PC-9 (cell line): Measurements from ENCODE around the gene OAT. TPM values are rescaled to one million over a fixed set of nuclear protein-coding genes. Genes with fewer than 3 reads are reported as not detected.

Source experiments
- BruUV-seq: library from RNA; stranded (reverse); fragments of 400-500 nt; replicated peaks from 2 replicates; lab custom pipeline; 2021; lab: Mats Ljungman, UMichigan
- CTCF ChIA-PET: fragments of 300-600 bp; sonication (Branson Sonifier 250); formaldehyde crosslinking; loops from one replicate; lab custom pipeline; 2022; ENCODE audit warnings: antibody characterized with exemption; lab: Charles Lee
- POLR2A ChIA-PET: fragments of 300-600 bp; sonication (Branson Sonifier 250); formaldehyde crosslinking; loops from one replicate; lab custom pipeline; 2022; ENCODE audit warnings: antibody characterized with exemption; ENCODE audit not compliant: unreplicated experiment; lab: Charles Lee
- DNase-seq, 2 experiments: peaks; one replicate each; pipeline versions ENCODE4 v3.0.0 to v3.0.0-alpha.2; 2015 to 2022; ENCODE audit warnings: mixed read lengths in 1 of 2
- H2AFZ ChIP-seq: fragments of 200-600 bp; sonication (generic); 2 replicates; pipeline ENCODE4 v1.8.1; 2017; ENCODE audit warnings: antibody characterized with exemption
- H3F3A ChIP-seq: fragments of 200-600 bp; sonication (generic); 2 replicates; pipeline ENCODE4 v1.8.1; 2017; ENCODE audit warnings: antibody characterized with exemption, mild to moderate bottlenecking, low read depth; ENCODE audit not compliant: insufficient read depth
- H3K27ac ChIP-seq: fragments of 200-600 bp; sonication (generic); 2 replicates; pipeline ENCODE4 v1.6.1; 2016; ENCODE audit warnings: mixed run types
- H3K27me3 ChIP-seq: fragments of 200-600 bp; sonication (generic); 2 replicates; pipeline ENCODE4 v1.6.1; 2016; ENCODE audit warnings: low read depth, mixed run types; ENCODE audit not compliant: insufficient read depth
- H3K36me3 ChIP-seq: fragments of 200-600 bp; sonication (generic); 2 replicates; pipeline ENCODE4 v1.6.1; 2016; ENCODE audit warnings: low read depth, mixed run types
- H3K4me1 ChIP-seq: fragments of 200-600 bp; sonication (generic); replicated peaks from 2 replicates; pipeline ENCODE4 v1.6.1; 2016; ENCODE audit warnings: mixed run types; ENCODE audit not compliant: insufficient read depth
- H3K4me2 ChIP-seq: fragments of 200-600 bp; sonication (generic); 2 replicates; pipeline ENCODE4 v1.6.1; 2017; ENCODE audit warnings: mixed run types
- H3K4me3 ChIP-seq: fragments of 200-600 bp; sonication (generic); 2 replicates; pipeline ENCODE4 v1.6.1; 2016; ENCODE audit warnings: mixed run types
- H3K79me2 ChIP-seq: fragments of 200-600 bp; sonication (generic); 2 replicates; pipeline ENCODE4 v1.6.1; 2017; ENCODE audit warnings: low read depth, mixed run types
- H3K9me2 ChIP-seq: fragments of 200-600 bp; sonication (generic); 2 replicates; pipeline ENCODE4 v1.8.1; 2017; ENCODE audit warnings: mild to moderate bottlenecking; ENCODE audit not compliant: insufficient read depth
- H3K9me3 ChIP-seq: fragments of 200-600 bp; sonication (generic); 2 replicates; pipeline ENCODE4 v1.8.1; 2016; ENCODE audit warnings: low read depth; ENCODE audit not compliant: insufficient read depth
- H4K20me1 ChIP-seq: fragments of 200-600 bp; sonication (generic); 2 replicates; pipeline ENCODE4 v1.8.1; 2017; ENCODE audit not compliant: insufficient read depth
- EZH2 ChIP-seq: fragments of 200-600 bp; sonication (generic); IDR thresholded peaks from 2 replicates; pipeline ENCODE4 v1.8.0; 2017; ENCODE audit warnings: antibody characterized with exemption, low read depth
- intact Hi-C: fragments of 100-400 bp; cut with micrococcal nuclease; formaldehyde crosslinking; loops from one replicate; pipeline ENCODE4 v1.10.0; 2022; ENCODE audit not compliant: unreplicated experiment
- total RNA-seq: library from RNA; stranded (reverse); gene quantifications from 2 replicates; pipeline ENCODE4 v1.2.3, GENCODE V29; 2021
- TF ChIP-seq, protein P1 (sequence below): fragments of 200-600 bp; sonication (generic); conservative IDR thresholded peaks from 2 replicates; pipeline ENCODE4 v1.6.1; 2017; ENCODE audit warnings: mixed run types, antibody characterized with exemption, mild to moderate bottlenecking, moderate library complexity

Gene OAT
- total RNA-seq, 1 experiment from 2014 or later, result 130 TPM

DNA sequence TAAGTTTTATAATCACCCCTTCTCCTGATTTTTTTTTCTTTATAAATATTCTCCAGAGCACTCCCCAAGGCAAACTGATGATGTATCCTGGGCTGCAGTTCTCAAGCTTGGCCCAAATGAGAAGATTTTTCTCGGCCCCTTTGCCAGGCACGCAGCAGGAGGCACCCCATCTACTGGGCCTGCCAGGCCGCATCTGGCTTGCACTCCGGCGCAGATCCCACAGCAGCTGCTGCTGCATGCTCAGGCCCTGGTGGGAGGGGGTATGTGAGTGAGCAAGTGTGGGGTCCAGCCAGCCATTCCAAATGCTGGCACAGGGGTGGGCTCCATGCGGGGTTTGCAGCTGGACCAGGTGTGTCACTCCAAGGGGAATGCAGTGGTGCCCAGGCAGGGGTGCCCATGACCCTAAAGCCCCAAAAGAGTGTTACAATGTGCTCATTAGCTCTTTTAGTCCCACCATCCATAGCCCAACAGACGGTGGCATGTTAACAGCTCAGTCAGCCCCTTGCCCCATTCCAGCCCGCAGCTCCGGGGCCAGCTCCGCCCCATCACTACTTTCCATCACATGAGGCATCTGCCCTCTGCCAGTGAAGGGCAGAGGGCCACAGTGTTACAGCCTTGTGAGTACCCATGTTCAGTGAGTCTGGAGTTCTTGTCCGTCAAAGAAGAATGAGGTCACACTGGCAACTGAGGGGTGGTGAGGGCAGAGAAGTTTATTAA is 25.9 kb downstream of the OAT start:
- no peak overlapping the region for H3K4me3 ChIP-seq
- no peak overlapping the region for H3K27ac ChIP-seq
- H3K79me2 ChIP-seq, result no peaks in the 10 kb centered on the region
- H3K27me3 ChIP-seq, result no peaks in the 10 kb centered on the region
- H3K4me2 ChIP-seq, result no peak overlapping the region
- no peaks in the 10 kb centered on the region for H3K9me2 ChIP-seq
- peaks cover 30% of the 10 kb centered on the region for H3K4me1 ChIP-seq
- BruUV-seq, result no TSS peak
- H3K36me3 ChIP-seq, result no peaks in the 10 kb centered on the region
- DNase-seq, result no peak
- peaks cover 31% of the 10 kb centered on the region for H3F3A ChIP-seq
- ChIA-PET POLR2A (no interaction called here), CTCF (no interaction called here)
- TF ChIP-seq, protein P1, sequence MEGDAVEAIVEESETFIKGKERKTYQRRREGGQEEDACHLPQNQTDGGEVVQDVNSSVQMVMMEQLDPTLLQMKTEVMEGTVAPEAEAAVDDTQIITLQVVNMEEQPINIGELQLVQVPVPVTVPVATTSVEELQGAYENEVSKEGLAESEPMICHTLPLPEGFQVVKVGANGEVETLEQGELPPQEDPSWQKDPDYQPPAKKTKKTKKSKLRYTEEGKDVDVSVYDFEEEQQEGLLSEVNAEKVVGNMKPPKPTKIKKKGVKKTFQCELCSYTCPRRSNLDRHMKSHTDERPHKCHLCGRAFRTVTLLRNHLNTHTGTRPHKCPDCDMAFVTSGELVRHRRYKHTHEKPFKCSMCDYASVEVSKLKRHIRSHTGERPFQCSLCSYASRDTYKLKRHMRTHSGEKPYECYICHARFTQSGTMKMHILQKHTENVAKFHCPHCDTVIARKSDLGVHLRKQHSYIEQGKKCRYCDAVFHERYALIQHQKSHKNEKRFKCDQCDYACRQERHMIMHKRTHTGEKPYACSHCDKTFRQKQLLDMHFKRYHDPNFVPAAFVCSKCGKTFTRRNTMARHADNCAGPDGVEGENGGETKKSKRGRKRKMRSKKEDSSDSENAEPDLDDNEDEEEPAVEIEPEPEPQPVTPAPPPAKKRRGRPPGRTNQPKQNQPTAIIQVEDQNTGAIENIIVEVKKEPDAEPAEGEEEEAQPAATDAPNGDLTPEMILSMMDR, result no peak
- TF ChIP-seq EZH2, result no peak
- H2AFZ ChIP-seq, result no peak overlapping the region
- H3K9me3 ChIP-seq, result no peaks in the 10 kb centered on the region
- H4K20me1 ChIP-seq, result no peaks in the 10 kb centered on the region
- intact Hi-C loops, result loop anchor here (5.0 kb wide), 1 partner anchor 355 kb away; no protein-coding TSS in a partner anchor

DNA sequence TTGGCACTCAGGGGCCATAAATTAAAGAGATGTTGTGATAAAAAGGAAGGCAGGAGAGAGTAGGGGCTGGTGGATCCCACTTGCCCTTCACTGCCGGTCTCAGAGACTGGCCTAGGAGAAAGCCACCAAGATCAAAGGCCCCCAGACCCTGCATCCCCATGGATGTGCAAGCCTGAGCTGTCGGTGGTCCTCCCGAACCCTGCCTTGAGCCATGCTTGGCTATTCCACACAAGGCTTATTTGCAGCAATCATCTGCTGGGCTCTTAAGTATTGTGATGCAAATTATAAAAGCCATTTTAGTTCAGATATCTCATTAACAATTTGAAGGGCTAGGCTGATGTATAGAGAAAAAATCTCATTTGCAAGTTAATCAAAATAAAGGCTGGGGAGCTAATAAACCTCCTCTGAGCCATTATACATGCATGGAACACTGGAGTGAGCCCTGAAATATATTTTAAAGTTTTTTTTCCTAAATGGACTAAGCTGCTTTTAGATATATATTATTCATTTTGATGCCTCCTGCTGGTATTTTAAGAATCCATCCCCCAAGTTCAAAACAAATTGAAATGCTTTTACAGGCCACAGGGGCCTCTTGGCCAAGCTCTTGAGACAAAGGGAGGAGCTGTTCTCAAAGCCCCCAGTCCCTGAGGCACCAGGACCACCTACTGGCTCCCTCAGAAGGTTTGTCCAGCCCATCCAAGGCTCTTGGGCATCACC is 28.1 kb downstream of the OAT start:
- Histone ChIP-seq H3K27ac (no peak overlapping the region), H4K20me1 (no peaks in the 10 kb centered on the region), H3K9me3 (no peaks in the 10 kb centered on the region), H3K79me2 (no peaks in the 10 kb centered on the region), H3K4me3 (no peak overlapping the region), H3K4me2 (no peak overlapping the region), H2AFZ (no peak overlapping the region), H3K27me3 (no peaks in the 10 kb centered on the region), H3K36me3 (no peaks in the 10 kb centered on the region), H3K9me2 (no peaks in the 10 kb centered on the region), H3K4me1 (peaks cover 29% of the 10 kb centered on the region), H3F3A (peaks cover 27% of the 10 kb centered on the region)
- no TSS peak for BruUV-seq
- no peak for DNase-seq
- intact Hi-C loops, result loop anchor here (5.0 kb wide), 1 partner anchor 357 kb away; no protein-coding TSS in a partner anchor
- CTCF ChIA-PET, result interaction anchor here (2.9 kb wide), 1 partner anchor 395 kb away, joined by 24 read pairs; no protein-coding TSS in a partner anchor
- TF ChIP-seq, protein P1, result no peak
- no peak for TF ChIP-seq EZH2
- POLR2A ChIA-PET, result no interaction called here

DNA sequence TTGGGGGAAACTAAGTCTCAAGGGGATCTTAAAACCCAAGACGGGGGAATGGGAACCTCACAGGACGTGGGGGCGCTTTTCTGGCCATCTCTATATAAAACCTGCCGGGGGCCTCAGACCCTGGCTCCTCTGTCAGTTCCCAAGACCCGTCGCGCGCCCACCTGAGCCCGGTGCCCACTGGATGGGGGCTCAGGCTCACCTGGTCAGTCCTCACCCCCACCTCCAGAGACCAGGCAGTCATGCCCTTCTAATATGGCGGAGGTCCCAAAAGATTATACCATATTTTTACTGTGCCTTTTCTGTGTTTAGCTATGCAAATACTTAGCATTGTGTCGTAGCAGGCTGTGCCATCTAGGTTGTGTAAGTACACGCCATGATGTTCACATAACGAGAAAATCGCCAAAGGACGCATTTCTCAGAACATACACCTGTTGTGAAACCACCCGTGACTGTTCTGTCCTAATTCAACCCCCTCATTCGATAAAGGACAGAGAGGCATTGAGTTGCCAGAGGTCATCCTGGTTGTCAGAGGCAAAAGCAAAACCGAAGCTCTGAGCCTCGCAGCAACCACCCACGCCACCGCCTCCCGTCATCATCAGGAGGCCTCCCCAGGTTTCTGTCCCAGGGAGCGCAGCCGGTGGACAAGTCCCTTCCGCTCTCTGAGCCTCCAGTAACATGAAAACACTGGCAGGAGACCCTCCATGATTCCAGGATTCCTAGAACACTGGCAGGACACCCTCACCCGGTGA is 28.9 kb downstream of the OAT start:
- no peak overlapping the region for H3K27ac ChIP-seq
- no peaks in the 10 kb centered on the region for H4K20me1 ChIP-seq
- no peaks in the 10 kb centered on the region for H3K79me2 ChIP-seq
- TF ChIP-seq, protein P1, result peak; percentile 32; the same call in 1 of the 2 replicates
- TF ChIP-seq EZH2, result no peak
- H3K9me3 ChIP-seq, result no peaks in the 10 kb centered on the region
- H3F3A ChIP-seq, result peaks cover 18% of the 10 kb centered on the region
- ChIA-PET CTCF (interaction anchor here (0.6 to 2.9 kb wide), 4 partner anchors 94 to 394 kb away, joined by 3 to 24 read pairs (median 6); no protein-coding TSS in a partner anchor), POLR2A (interaction anchor here (0.7 kb wide), 1 partner anchor 27 kb away, joined by 4 read pairs; no protein-coding TSS in a partner anchor)
- peak overlapping the region; percentile 46; the same call in 1 of the 2 replicates for H3K4me3 ChIP-seq
- peaks cover 20% of the 10 kb centered on the region for H3K4me1 ChIP-seq
- BruUV-seq, result no TSS peak
- no peak for DNase-seq
- H3K36me3 ChIP-seq, result no peaks in the 10 kb centered on the region
- peak overlapping the region; percentile 78 for H3K4me2 ChIP-seq
- peak overlapping the region; percentile 79; the same call in 1 of the 2 replicates for H2AFZ ChIP-seq
- no peaks in the 10 kb centered on the region for H3K9me2 ChIP-seq
- H3K27me3 ChIP-seq, result no peaks in the 10 kb centered on the region
- intact Hi-C loops, result loop anchor here (1.0 to 10.0 kb wide), 6 partner anchors 132 to 807 kb away; partner anchors contain the start of gene CHST15
